ENCODE data around the gene ELMO1. TPM values are rescaled to one million over a fixed set of nuclear protein-coding genes. Genes with fewer than 3 reads are reported as not detected.

Gene ELMO1
- total RNA-seq, 1 experiment from 2014 or later, result 1.1 TPM

DNA sequence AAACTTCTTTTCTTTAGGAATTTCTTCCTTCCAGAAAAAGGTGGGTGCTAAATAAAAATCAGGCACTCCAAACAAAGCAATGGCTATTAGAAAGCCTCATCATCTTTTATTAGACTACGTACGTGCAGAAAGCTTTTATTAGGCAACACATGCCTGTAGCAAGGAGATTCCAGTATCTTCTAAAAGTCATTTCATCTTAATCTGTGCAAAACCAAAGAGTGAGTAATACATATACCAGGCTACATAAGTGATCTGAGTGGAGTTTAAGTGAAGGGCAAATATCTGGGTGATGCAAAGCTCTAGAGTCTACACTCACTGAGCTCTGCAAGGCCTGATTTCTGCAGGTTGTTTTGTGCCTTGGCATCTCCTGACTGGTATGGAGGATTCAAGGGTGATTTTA is 231.7 kb downstream of the ELMO1 start:
- CTCF ChIA-PET, result no interaction called here
- BruUV-seq (replicated peaks), result no TSS peak

DNA sequence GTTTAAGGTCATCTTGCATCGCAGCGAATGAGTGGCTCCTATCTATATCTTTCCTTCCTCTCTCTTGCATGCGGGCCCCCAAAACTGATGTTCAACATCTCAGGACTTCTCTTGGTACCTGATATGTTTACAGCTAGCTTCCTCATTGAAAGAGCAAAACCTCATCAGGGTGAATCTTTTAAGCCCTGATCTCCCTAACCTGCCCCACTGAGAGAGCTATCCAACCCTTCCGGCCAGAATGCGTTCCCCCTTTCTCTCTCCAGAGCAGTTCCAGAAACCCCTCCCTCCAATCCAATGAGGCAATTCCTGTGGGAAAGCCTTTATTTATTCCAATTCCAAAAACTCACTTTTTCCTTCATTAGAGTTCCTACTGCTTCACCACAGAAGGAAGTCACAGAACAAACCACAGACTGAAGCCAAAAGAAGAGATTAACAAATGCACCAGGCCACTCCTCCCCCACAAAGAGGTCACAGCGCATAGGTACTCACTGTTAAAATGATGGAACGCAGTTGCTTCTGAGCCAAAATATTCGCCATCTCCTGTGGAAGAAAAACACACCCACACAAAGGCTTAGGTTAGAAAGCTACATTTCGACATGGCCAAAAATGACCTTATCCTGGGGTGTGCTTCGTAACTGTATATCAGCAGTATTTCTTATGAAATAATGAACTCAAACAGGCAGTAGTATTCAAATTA is 232.4 kb downstream of the ELMO1 start:
- Histone ChIP-seq H3K79me2 (ENCODE audit: insufficient read depth, low read length) (no peaks in the 10 kb centered on the region), H3K27me3 (ENCODE audit: insufficient read depth, low read length) (peaks cover 26% of the 10 kb centered on the region), H3K4me1 (ENCODE audit: control insufficient read depth in 1 of 2, insufficient read depth in 2 of 2, low read length in 2 of 2) (no peaks in the 10 kb centered on the region), H4K20me1 (ENCODE audit: insufficient read depth) (no peaks in the 10 kb centered on the region), H3K27ac (ENCODE audit: low read depth, low read length) (no peak overlapping the region), H3K9me2 (ENCODE audit: insufficient read depth) (no peaks in the 10 kb centered on the region), H3K36me3 (ENCODE audit: control insufficient read depth in 1 of 2, insufficient read depth in 2 of 2, low read length in 2 of 2) (no peaks in the 10 kb centered on the region), H2AFZ (ENCODE audit: low read depth, low read length, poor library complexity, severe bottlenecking) (no peak overlapping the region), H3K4me2 (ENCODE audit: low read length) (no peak overlapping the region), H3K9me3 (ENCODE audit: control insufficient read depth in 1 of 2, insufficient read depth in 1 of 2, low read depth in 1 of 2, low read length in 2 of 2) (no peaks in the 10 kb centered on the region), H3K4me3 (replicated peaks in 1 of 2; ENCODE audit: low read depth in 1 of 2, low read length in 2 of 2) (no peak overlapping the region), H3K9ac (ENCODE audit: low read length) (no peak overlapping the region)
- ChIA-PET CTCF (no interaction called here), RAD21 (ENCODE audit: low non-redundant PET in 1 of 2, low total read pairs in 2 of 2, uncharacterized antibody in 2 of 2, unreplicated experiment in 2 of 2) (no interaction called here), POLR2A (no interaction called here)
- BruUV-seq (replicated peaks), result no TSS peak
- TF ChIP-seq EGR1 (IDR thresholded peaks at IDR 0.05; ENCODE audit: low read depth) (no peak), SP1 (IDR thresholded peaks at IDR 0.05; ENCODE audit: low read depth) (no peak)
- intact Hi-C loops (cut with micrococcal nuclease), result no loop called here
- DNase-seq (ENCODE audit: low read depth, low spot score) (no peak), ATAC-seq (no peak)

More for the DNA sequence above, 231.7 kb downstream of the ELMO1 start:
- Histone ChIP-seq H3K9me3 (ENCODE audit: control insufficient read depth in 1 of 2, insufficient read depth in 1 of 2, low read depth in 1 of 2, low read length in 2 of 2) (no peaks in the 10 kb centered on the region), H3K9ac (ENCODE audit: low read length) (no peak overlapping the region), H3K27me3 (ENCODE audit: insufficient read depth, low read length) (peaks cover 26% of the 10 kb centered on the region), H3K4me2 (ENCODE audit: low read length) (no peak overlapping the region), H2AFZ (ENCODE audit: low read depth, low read length, poor library complexity, severe bottlenecking) (no peak overlapping the region), H3K4me3 (replicated peaks in 1 of 2; ENCODE audit: low read depth in 1 of 2, low read length in 2 of 2) (no peak overlapping the region), H3K9me2 (ENCODE audit: insufficient read depth) (no peaks in the 10 kb centered on the region), H3K4me1 (ENCODE audit: control insufficient read depth in 1 of 2, insufficient read depth in 2 of 2, low read length in 2 of 2) (no peaks in the 10 kb centered on the region), H3K79me2 (ENCODE audit: insufficient read depth, low read length) (no peaks in the 10 kb centered on the region), H3K27ac (ENCODE audit: low read depth, low read length) (no peak overlapping the region), H4K20me1 (ENCODE audit: insufficient read depth) (no peaks in the 10 kb centered on the region), H3K36me3 (ENCODE audit: control insufficient read depth in 1 of 2, insufficient read depth in 2 of 2, low read length in 2 of 2) (no peaks in the 10 kb centered on the region)
- DNase-seq (ENCODE audit: low read depth, low spot score) (no peak), ATAC-seq (no peak)
- ChIA-PET POLR2A (no interaction called here), RAD21 (ENCODE audit: low non-redundant PET in 1 of 2, low total read pairs in 2 of 2, uncharacterized antibody in 2 of 2, unreplicated experiment in 2 of 2) (no interaction called here)
- TF ChIP-seq RAD21 (IDR thresholded peaks at IDR 0.05; ENCODE audit: low read depth), result no peak
- TF ChIP-seq POLR2A (IDR thresholded peaks at IDR 0.05; ENCODE audit: borderline replicate concordance, extremely low read depth, insufficient read depth, insufficient read length), result no peak
- no peak for TF ChIP-seq EGR1 (IDR thresholded peaks at IDR 0.05; ENCODE audit: low read depth)
- no peak for TF ChIP-seq EZH2 (IDR thresholded peaks at IDR 0.05)
- intact Hi-C loops (cut with micrococcal nuclease), result no loop called here
